Astrocyte of the spinal cord (primary cell): ENCODE data around the gene NBPF4.

Experiments
- DNase-seq: peaks from one replicate; pipeline ENCODE4 v3.0.0; 2011; ENCODE audit warnings: low read depth, low spot score
- H3K4me3 ChIP-seq: 2 replicates; pipeline ENCODE4 v1.5.1; 2011; ENCODE audit warnings: low read depth, mild to moderate bottlenecking, low read length, moderate library complexity
- CTCF ChIP-seq: IDR thresholded peaks from 2 replicates; pipeline ENCODE4 v1.5.1; 2012; ENCODE audit warnings: low read depth, mild to moderate bottlenecking, low read length, inconsistent platforms
- in situ Hi-C: cut with HindIII; loops from 2 replicates; pipeline ENCODE4 v1.10.0; 2017; ENCODE audit warnings: low sequenced_read_pairs

The NBPF4 gene

DNA sequence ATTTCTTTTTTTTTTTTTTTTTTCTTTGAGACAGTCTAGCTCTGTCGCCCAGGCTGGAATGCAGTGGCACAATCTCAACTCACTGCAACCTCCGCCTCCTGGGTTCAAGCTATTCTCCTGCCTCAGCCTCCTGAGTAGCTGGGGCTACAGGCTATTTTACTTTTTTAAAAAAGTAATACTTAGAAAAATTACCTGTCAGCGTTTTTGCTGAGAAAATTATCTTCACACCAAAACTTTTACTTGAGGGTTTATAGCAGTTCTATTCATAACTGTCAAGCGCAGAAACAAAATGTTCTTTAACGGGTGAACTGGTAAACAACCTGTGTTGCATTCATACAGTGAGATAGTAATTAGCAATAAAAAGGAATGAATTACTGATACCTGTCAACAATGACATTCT lies 42.2 kb downstream of the NBPF4 start:
- H3K4me3 ChIP-seq: no peak overlapping the region
- no peak for TF ChIP-seq CTCF
- in situ Hi-C loops: no loop called here
- no peak for DNase-seq

DNA sequence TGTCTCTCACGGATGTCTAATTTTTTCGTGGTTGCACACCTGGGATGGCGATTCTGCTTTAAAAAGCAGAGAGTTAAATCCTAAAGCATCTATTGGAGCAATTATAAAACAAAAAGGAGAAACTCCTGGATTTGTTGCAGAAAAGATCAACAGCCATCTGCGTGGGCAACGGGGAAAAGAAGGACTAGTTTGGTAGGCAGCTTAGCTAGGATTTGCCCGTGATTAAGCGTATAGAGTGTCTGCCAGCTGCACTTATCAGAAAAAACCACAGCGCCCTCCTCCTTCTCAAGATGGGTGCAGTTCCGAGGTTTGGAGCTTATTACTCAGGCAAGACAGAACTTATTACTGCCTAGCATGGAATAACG lies 43.2 kb downstream of the NBPF4 start:
- TF ChIP-seq CTCF: peak; percentile 26
- in situ Hi-C loops: no loop called here
- H3K4me3 ChIP-seq: peak overlapping the region; percentile 81
- peak; percentile 72 for DNase-seq

DNA sequence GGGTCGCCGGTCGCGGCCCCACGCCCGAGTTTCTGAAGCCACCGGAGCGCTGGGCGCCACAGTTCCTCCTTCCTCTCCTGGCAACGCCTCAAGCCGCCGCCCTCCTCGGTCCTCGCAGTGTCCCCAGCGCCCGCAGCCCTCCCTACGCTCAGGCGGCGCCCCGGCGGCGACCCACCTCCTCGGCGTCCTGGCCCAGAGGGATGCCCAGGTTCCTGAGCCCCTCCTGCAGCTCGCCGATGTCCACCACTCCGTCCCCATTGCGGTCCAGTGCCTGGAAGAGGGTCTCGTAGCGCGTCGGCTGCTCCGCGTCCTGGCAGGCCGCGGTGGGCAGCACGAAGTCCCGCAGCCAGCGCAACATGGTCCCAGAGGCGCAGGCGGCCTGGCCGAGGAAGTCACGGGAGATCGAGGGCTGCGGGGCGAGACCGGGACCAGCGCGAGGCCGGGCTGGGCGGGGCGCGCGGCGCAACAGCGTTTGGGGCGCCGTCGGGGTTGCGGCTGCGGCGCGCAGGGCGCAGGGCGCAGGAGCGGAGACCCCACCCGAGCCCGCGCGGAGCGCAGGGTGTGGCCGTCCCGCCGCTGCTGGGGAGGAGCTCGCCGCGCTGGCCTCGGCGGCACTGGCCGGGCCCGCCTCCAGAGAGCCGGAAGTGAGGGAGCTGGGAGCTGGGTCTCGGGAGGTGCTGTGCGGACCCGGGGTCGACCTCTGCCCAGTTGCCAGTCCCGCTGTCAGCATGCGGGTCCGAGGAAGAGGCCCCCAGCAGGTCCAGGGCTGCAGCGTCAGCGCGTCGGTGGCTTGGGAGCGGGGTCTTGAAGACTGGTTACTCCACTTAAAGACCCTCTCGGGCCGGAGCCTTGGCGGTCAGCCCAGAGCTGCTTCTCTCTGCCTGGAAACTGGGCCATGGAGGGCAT lies 43.8 kb downstream of the NBPF4 start, which contains the start of gene SLC25A24:
SLC25A24 (minus strand) TSS at position 563 of the 906 bp plus-strand sequence; CDS start at position 358, 205 bp downstream.
- H3K4me3 ChIP-seq: peak within 1 kb of the TSS; percentile 81
- TF ChIP-seq CTCF: no peak
- in situ Hi-C loops: no loop called here
- DNase-seq: peak; percentile 79

DNA sequence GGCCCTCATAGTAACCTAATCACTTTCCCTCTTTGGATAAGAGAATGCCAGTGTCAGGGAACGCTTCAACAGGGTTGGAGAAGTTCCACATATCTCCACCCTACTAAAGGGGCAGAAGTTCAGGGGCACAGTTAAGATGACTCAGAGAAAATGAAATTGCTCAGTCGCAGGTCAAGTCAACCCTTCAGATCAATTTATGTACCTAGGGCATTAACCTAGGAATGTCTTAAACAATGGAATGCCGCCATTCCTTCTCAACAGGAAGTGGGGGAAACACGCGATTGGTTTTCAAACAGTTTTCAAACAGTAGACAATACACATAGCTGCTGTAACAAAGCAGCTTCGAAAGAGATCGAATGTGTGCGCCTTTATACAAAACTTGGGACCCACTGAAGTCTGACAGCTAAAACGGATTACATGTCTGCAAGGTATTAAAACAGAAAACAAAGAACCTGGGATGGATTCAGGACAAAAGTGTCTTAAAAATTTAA lies 44.6 kb downstream of the NBPF4 start:
- peak overlapping the region; percentile 81 for H3K4me3 ChIP-seq
- in situ Hi-C loops: no loop called here
- TF ChIP-seq CTCF: no peak
- DNase-seq: peak; percentile 32

DNA sequence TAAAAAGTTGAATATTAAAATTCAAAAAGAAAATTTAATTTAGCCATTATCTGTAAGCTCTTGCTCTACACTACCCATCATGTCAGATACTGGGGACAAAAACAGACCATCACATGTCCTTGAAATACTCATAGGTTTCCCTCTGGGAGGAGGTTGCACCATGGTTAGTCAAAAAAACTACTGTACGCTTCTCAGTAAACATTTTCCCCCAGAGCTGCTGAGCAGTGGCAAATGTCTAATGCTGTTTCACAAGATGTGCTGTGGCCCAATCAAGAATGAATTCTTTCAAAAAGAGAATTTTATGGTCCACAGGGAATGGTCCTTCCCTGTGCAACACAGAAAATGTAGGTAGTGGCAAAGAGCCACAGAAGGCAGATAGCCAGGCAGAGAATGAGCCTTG lies 49.8 kb downstream of the NBPF4 start:
- no peak for DNase-seq

DNA sequence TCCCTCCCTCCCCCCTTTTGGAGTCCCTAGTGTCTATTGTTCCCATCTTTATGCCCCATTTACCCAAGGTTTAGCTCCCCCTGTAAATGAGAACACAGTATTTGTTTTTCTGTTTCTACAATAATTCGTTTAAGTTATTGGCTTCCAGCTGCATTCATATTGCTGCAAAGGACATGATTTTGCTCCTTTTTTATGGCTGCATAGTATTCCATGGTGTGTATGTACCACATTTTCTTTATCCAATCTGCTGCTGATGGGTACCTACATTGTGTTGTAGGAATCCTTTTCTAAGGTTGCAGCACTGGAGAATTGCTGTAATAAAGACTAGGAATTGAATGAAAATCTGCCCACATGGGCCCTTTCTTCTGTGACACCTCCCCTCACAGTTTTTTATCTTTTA lies 50.5 kb downstream of the NBPF4 start:
- TF ChIP-seq CTCF: no peak
- no peak for DNase-seq
- in situ Hi-C loops: no loop called here
- H3K4me3 ChIP-seq: no peak overlapping the region

More for the DNA sequence above, 49.8 kb downstream of the NBPF4 start:
- no peak for TF ChIP-seq CTCF
- in situ Hi-C loops: no loop called here
- no peak overlapping the region for H3K4me3 ChIP-seq
